AG10803 (cell line): ENCODE results near the gene TFPI.

Experiments
- DNase-seq: peaks from one replicate; pipeline ENCODE4 v3.0.0; 2010; ENCODE audit warnings: low read depth
- H3K4me3 ChIP-seq: 2 replicates; pipeline ENCODE4 v1.5.1; 2011; ENCODE audit warnings: mild to moderate bottlenecking, low read length, control low read depth
- TF ChIP-seq, protein P1 (sequence below): conservative IDR thresholded peaks from 2 replicates; pipeline ENCODE4 v1.5.1; 2011; ENCODE audit warnings: mild to moderate bottlenecking, low read length, control low read depth, inconsistent platforms

Gene TFPI

GRCh38 chr2:187459256-187459655 is 95.0 kb downstream of the TFPI start:
- no peak for DNase-seq
- TF ChIP-seq, protein P1, sequence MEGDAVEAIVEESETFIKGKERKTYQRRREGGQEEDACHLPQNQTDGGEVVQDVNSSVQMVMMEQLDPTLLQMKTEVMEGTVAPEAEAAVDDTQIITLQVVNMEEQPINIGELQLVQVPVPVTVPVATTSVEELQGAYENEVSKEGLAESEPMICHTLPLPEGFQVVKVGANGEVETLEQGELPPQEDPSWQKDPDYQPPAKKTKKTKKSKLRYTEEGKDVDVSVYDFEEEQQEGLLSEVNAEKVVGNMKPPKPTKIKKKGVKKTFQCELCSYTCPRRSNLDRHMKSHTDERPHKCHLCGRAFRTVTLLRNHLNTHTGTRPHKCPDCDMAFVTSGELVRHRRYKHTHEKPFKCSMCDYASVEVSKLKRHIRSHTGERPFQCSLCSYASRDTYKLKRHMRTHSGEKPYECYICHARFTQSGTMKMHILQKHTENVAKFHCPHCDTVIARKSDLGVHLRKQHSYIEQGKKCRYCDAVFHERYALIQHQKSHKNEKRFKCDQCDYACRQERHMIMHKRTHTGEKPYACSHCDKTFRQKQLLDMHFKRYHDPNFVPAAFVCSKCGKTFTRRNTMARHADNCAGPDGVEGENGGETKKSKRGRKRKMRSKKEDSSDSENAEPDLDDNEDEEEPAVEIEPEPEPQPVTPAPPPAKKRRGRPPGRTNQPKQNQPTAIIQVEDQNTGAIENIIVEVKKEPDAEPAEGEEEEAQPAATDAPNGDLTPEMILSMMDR = no peak

GRCh38 chr2:187453078-187453641 is 101.1 kb downstream of the TFPI start:
- H3K4me3 ChIP-seq = no peak overlapping the region
- peak; percentile 23 for DNase-seq
- TF ChIP-seq, protein P1 = peak; percentile 63

More at GRCh38 chr2:187459256-187459655, 95.0 kb downstream of the TFPI start:
- H3K4me3 ChIP-seq = no peak overlapping the region

GRCh38 chr2:187451510-187451909 is 102.7 kb downstream of the TFPI start:
- H3K4me3 ChIP-seq = no peak overlapping the region
- TF ChIP-seq, protein P1 = no peak
- DNase-seq = no peak

DNA sequence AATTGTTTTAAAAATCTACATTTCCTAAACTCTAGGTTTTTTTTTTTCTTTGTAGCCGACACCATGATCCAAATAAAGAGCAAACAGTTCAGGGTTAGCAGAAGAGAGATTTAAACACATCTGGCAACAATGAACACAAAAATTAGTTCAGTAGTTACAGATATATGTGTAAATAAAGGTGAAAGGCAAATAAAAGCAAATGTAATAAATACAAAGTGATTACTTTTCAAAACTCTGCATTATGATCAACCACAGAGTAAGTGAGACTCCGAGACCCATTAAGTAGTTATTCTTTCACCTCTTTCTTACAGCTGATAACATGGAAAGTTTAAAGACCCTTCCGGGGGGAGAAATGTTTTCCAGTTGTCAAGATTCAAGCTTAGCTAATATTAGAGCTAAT is 106.9 kb downstream of the TFPI start:
- DNase-seq = no peak
- no peak overlapping the region; the same call in 1 of the 2 replicates for H3K4me3 ChIP-seq
- TF ChIP-seq, protein P1 = no peak

GRCh38 chr2:187446711-187447110 is 107.5 kb downstream of the TFPI start:
- H3K4me3 ChIP-seq = no peak overlapping the region
- TF ChIP-seq, protein P1 = no peak
- DNase-seq = no peak

DNA sequence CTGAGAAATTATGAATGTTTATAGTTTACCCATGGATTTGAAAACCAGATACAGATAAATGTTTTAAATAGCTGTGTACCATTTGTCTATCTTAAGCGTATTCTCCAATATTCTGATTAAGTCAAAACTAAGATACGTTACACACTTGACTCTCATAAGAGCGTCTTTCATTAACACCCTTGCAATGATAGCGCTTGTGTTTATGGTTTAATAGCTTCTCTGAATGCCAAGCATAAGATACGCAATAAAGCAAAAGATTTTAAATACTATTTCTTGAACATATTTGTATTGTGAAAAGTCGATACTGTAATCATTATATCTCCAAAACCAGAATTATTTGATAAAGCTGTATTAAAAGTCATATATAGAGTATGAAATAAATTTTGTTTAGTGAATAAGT is 109.2 kb downstream of the TFPI start:
- H3K4me3 ChIP-seq = no peak overlapping the region
- TF ChIP-seq, protein P1 = no peak
- DNase-seq = no peak

- TF ChIP-seq, protein P1 = no peak
- DNase-seq = no peak
- no peak overlapping the region for H3K4me3 ChIP-seq
These were observed 111.5 kb downstream of the TFPI start for GRCh38 chr2:187442778-187443177.
